HG03066 (cell line): ENCODE measurements around the gene ACKR2.

Experiments
- ATAC-seq: cut with Tn5 transposase; IDR thresholded peaks from one replicate; pipeline ENCODE4 v1.9.1; 2021; ENCODE audit warnings: low read depth; ENCODE audit not compliant: unreplicated experiment

The ACKR2 gene

DNA sequence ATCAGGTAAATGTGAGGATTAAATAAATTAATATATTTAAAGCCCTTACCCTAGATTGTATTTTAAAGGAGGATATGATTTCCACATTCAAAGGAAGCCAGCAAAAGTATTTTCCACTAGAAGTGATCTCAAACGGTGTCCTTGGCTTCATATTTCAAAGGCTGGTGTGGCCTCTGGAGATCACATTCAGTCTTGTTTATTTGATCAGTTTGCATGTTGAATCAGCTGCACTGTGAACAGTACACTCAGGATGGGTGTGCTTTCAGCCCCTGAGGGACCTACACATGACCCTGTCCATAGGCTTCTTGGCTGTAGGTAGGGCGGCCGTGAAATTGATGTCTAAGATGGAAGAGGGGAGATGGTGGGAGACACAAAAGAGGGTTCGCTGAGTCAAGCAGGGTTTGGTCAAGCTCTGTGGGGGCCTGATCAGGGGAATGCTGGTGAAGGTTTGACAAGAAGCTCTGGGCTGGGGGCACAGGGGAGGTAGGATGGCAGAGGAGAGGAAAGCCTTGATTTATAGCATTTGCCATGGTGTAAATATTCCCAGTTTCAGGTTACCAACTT, 44.6 kb downstream of the ACKR2 start:
- no peak for ATAC-seq

GRCh38 chr3:42855219-42855546, 45.9 kb downstream of the ACKR2 start:
- ATAC-seq = no peak

GRCh38 chr3:42855547-42856380, 46.5 kb downstream of the ACKR2 start:
- no peak for ATAC-seq

DNA sequence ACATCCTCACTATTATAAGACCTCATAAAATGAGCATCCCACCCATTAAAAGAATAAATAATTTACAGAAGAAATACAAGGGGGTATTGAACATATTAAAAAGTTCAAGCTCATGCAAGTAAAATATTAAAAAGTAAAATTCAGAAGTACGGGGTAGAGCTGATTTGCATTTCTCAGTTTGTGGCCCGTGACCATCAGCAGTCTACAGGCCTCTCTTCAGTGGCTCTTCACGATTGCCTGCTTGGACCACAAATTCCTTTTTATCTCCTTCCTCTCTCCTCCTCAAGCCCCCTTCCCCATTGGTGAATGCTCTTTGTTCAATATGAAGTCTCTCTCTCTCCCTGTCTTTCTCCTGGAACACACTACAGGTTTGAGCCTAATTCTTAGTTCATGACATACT, 47.3 kb downstream of the ACKR2 start:
- ATAC-seq = no peak

GRCh38 chr3:42864321-42864950, 55.2 kb downstream of the ACKR2 start:
- ATAC-seq = no peak

DNA sequence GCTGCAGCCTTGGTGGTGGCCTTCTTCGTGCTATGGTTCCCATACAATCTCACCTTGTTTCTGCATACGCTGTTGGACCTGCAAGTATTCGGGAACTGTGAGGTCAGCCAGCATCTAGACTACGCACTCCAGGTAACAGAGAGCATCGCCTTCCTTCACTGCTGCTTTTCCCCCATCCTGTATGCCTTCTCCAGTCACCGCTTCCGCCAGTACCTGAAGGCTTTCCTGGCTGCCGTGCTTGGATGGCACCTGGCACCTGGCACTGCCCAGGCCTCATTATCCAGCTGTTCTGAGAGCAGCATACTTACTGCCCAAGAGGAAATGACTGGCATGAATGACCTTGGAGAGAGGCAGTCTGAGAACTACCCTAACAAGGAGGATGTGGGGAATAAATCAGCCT, 56.0 kb downstream of the ACKR2 start:
- ATAC-seq = no peak

DNA sequence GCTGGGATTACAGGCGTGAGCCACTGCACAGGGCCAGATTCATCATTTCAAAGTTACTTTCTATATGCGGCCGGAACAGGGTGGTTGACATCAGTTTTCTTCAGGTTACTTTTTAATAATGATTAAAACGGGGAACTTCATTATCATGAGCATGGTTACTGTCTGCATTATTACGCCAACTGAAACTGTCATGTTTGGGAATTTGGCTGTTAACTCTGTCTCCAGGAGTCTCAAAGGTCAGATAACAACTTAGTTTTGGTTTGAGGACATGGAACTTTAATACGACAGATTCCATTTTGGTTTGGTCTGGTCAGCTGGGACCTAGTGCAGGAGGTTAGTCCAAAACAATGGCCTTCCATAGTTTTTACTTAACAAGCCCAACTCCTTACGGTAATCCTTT, 57.9 kb downstream of the ACKR2 start:
- no peak for ATAC-seq

DNA sequence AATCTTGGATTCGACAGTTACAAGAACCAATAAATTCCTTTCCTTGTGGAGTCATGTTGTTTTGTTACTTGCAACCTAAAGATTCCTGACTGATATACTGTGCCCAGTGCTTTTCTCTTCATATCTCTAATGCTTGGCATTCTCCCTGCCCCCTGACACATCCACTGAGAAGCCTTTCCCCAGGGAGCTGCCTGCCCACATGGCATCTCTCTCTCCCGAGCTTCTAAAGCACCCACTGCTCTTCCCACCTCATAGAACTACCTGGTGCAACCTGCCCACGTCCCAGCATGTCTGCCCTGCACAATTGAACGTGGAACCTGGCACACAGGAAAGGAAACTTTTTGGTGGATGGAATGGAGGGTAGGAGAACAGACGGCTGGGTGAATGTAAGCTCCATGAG, 59.6 kb downstream of the ACKR2 start:
- no peak for ATAC-seq

- no peak for ATAC-seq
Observed at GRCh38 chr3:42871592-42872196, 62.4 kb downstream of the ACKR2 start.

DNA sequence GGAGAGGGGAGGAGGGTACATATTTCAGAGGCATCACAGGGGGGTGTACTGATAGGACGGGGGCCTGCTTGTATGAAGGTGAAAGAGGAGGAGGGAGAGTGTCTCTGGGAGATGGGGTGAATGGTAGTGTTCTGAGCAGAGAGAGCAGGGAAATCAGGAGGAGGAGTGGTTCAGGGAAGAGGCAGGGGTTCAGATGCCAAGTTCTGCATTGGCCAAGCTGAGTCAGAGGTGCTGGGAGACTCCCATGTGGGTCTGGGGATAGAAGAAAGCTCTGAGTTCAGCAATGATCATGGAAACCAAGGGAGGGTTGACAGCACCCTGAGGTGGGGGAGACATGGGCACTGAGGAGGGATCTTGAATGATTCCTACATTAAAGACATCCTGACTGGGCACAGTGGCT, 63.5 kb downstream of the ACKR2 start:
- no peak for ATAC-seq

DNA sequence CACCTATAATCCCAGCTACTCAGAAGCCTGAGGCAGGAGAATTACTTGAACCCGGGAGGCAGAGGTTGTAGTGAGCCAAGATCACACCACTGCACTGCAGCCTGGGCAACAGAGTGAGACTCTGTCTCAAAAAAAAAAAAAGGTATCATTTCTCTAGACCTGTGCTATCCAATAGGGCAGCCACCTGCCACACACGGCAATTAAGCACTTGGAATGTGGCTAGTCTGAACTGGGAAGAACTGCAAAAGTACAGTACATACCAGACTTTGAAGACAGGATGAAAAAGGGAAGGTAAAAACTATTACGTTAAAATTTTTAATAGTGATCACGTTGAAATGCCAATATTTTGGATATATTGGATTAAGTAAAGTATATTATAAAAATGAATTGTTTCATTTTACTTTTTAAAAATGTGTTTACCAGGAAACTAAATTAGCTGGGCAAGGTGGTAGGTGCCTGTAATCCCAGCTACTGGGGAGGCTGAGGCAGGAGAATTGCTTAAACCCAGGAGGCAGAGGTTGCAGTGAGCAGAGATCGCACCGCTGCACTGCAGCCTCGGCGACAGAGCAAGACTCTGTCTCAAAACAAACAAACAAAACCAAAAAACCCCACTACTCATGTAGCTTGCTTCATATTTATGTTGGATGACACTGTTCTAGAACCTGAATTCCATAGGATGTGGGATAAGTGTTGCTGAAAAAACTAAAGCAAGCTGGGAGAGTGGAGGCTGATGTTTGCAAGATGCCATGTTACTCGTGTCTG, 64.2 kb downstream of the ACKR2 start:
- no peak for ATAC-seq

GRCh38 chr3:42874749-42875148, 65.5 kb downstream of the ACKR2 start:
- ATAC-seq = no peak

GRCh38 chr3:42875325-42876151, 66.3 kb downstream of the ACKR2 start, which contains the start of gene CYP8B1:
CYP8B1 (minus strand) TSS chr3:42875879; CDS start chr3:42875816, 63 bp downstream.
- no peak for ATAC-seq

GRCh38 chr3:42876401-42876800, 67.2 kb downstream of the ACKR2 start:
- ATAC-seq = no peak

DNA sequence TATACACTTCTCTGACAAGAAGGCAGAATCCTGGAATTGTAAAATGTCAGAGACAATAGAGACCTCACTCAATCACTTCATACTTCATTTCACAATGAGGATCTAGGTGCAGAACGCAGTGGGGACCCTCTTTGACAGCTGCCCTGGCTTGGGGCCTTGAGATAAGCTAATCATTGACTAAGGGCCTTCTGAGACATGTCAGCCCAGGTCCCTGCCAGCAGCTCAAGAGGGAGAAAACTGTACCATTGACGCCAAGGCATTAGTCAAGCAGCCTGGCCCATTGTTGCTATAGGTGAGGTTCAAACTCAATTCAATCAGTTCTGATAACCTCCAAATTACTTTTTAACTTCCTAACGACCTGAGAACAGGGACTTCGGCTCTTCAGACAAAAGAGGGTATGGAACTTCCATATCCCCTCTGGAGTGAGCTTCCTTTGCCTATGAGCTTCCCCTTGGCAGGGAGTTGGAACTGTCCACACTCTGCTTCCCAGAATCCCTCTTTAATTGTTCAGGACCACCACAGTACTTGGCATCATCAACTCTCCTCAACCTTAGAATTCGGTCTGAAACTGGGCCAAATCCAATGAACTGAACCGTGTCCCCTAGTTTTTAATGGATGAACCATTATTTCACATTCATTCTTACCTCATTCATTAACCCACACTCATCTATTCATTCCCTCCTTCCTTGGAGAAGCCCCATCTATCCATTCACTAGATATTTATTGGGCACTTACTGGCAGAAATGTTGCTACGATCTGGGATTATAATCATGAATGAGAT, 67.9 kb downstream of the ACKR2 start:
- ATAC-seq = no peak

DNA sequence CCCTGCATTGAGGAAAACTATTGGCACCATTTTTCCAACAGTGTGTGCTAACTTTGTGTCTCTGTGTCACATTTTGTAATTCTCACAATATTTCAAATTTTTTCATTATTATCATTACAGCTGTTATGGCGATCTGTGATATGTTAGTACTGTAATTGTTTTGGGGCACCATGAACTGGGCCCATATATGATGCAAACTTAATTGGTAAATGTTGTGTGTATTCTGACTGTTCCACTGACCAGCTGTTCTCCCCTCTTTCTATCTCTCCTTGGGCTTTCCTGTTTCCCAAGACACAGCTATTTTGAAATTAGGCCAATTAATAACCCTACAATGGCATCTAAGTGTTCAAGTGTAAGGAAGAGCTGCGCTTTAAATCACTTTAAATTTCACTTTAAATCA, 68.6 kb downstream of the ACKR2 start:
- ATAC-seq = no peak

GRCh38 chr3:42880183-42880582, 70.9 kb downstream of the ACKR2 start:
- no peak for ATAC-seq

GRCh38 chr3:42880601-42881451, 71.6 kb downstream of the ACKR2 start:
- ATAC-seq = peak; percentile 97
